Glutamatergic neuron (in vitro differentiated cells): ENCODE data around the gene PODN. TPM values are rescaled to one million over a fixed set of nuclear protein-coding genes. Genes with fewer than 3 reads are reported as not detected.

Experiments
- DNase-seq: peaks from one replicate; pipeline ENCODE4 v3.0.0; 2022
- H3K27ac Mint-ChIP-seq: one replicate; pipeline ENCODE4 v1.8.0; 2020; ENCODE audit warnings: mild to moderate bottlenecking, mixed read lengths, inconsistent platforms; ENCODE audit not compliant: unreplicated experiment
- H3K27me3 Mint-ChIP-seq: one replicate; pipeline ENCODE4 v1.8.0; 2020; ENCODE audit warnings: mild to moderate bottlenecking, moderate library complexity, mixed read lengths, inconsistent platforms; ENCODE audit not compliant: unreplicated experiment
- H3K36me3 Mint-ChIP-seq: one replicate; pipeline ENCODE4 v1.8.0; 2020; ENCODE audit warnings: mild to moderate bottlenecking, mixed read lengths, inconsistent platforms; ENCODE audit not compliant: unreplicated experiment
- H3K4me1 Mint-ChIP-seq: one replicate; pipeline ENCODE4 v1.8.0; 2020; ENCODE audit warnings: mild to moderate bottlenecking, low read depth, mixed read lengths, inconsistent platforms; ENCODE audit not compliant: unreplicated experiment
- H3K4me3 Mint-ChIP-seq: one replicate; pipeline ENCODE4 v1.8.0; 2020; ENCODE audit warnings: mild to moderate bottlenecking, mixed read lengths, inconsistent platforms; ENCODE audit not compliant: unreplicated experiment
- H3K9me3 Mint-ChIP-seq: one replicate; pipeline ENCODE4 v1.8.0; 2020; ENCODE audit warnings: mild to moderate bottlenecking, moderate library complexity, mixed read lengths, inconsistent platforms; ENCODE audit not compliant: unreplicated experiment
- total RNA-seq: library from RNA; stranded (reverse); fragmentation: NEBNext Ultra II Directional; extraction: Animal tissue kit (Norgen Biotek cat#: 25700); gene quantifications from one replicate; pipeline ENCODE4 v1.2.1, GENCODE V29; 2021; ENCODE audit not compliant: unreplicated experiment
- TF ChIP-seq, protein P1 (sequence below): fragments of 200-600 bp; sonication (generic); IDR thresholded peaks from one replicate; pipeline ENCODE4 v1.5.0; 2021; ENCODE audit not compliant: partially characterized antibody, unreplicated experiment

PODN gene
- total RNA-seq, 1 donor from 2014 or later: 3.1 TPM

DNA sequence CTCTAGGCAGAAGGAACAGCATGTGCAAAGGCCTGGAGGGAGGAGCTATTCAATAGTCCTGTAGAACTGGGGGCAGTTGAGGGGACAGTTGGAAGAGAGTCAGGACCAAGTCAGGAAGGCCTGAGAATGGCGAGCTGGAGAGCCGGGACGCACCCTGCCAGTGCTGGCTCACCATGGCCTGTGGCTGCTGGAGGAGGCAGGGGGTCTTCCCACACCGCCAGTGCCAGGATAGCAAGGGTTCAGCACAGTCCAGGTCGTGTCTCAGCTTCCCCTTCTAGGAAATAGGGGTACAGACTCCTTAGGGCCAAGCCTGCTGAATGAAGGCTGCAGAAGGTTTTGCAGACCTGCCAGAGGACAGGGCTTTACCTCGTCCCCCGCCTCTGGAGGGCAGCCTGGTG is 7.3 kb downstream of the PODN start:
- Mint-ChIP-seq H3K9me3 (peaks cover 5% of the 10 kb centered on the region), H3K36me3 (no peaks in the 10 kb centered on the region), H3K4me3 (no peak overlapping the region), H3K27ac (peak overlapping the region; percentile 48), H3K4me1 (peaks cover 7% of the 10 kb centered on the region), H3K27me3 (peaks cover 8% of the 10 kb centered on the region)
- no peak for DNase-seq
- TF ChIP-seq, protein P1, sequence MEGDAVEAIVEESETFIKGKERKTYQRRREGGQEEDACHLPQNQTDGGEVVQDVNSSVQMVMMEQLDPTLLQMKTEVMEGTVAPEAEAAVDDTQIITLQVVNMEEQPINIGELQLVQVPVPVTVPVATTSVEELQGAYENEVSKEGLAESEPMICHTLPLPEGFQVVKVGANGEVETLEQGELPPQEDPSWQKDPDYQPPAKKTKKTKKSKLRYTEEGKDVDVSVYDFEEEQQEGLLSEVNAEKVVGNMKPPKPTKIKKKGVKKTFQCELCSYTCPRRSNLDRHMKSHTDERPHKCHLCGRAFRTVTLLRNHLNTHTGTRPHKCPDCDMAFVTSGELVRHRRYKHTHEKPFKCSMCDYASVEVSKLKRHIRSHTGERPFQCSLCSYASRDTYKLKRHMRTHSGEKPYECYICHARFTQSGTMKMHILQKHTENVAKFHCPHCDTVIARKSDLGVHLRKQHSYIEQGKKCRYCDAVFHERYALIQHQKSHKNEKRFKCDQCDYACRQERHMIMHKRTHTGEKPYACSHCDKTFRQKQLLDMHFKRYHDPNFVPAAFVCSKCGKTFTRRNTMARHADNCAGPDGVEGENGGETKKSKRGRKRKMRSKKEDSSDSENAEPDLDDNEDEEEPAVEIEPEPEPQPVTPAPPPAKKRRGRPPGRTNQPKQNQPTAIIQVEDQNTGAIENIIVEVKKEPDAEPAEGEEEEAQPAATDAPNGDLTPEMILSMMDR: no peak

DNA sequence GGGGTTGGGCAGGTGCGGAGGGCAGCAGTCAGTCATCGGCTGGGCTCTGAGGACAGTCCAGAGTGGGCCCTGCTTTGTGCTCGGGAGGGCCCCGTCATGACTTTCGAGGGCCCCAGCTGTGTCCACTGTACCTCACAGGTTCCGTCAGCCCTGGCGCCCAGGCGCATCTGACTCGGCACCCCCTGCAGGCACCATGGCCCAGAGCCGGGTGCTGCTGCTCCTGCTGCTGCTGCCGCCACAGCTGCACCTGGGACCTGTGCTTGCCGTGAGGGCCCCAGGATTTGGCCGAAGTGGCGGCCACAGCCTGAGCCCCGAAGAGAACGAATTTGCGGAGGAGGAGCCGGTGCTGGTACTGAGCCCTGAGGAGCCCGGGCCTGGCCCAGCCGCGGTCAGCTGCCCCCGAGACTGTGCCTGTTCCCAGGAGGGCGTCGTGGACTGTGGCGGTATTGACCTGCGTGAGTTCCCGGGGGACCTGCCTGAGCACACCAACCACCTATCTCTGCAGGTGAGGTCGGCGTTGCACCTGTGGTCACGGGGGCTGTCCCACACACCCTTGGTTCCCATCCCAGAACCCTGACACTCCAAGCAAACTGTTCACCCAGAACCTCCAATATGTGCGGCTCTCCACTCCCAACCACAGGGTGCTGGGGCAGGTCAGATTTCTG is 7.8 kb downstream of the PODN start:
- no peaks in the 10 kb centered on the region for H3K36me3 Mint-ChIP-seq
- peaks cover 8% of the 10 kb centered on the region for H3K27me3 Mint-ChIP-seq
- H3K4me3 Mint-ChIP-seq: no peak overlapping the region
- peaks cover 6% of the 10 kb centered on the region for H3K9me3 Mint-ChIP-seq
- peaks cover 7% of the 10 kb centered on the region for H3K4me1 Mint-ChIP-seq
- no peak overlapping the region for H3K27ac Mint-ChIP-seq
- DNase-seq: no peak
- TF ChIP-seq, protein P1: no peak

DNA sequence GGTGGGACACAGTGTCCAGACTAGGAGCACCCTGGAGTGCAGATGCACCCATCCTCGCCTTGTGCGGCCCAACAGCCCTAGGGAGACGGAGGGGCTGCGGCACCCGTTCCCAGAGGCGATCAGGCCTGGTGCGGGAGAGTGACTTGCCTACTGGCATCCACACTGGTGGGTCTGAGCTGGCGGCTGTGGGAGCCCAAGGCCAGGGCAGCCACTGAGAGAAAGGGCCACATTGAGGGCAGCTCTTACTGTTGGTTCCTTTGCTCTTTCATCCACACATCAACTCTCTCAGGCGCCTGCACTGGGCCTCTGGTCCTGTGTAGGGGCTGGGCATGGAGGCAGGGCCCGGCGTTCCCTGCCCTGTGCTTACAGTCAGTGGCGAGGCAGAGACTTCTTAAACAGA is 8.6 kb downstream of the PODN start:
- H3K4me1 Mint-ChIP-seq: peaks cover 12% of the 10 kb centered on the region
- H3K4me3 Mint-ChIP-seq: no peak overlapping the region
- TF ChIP-seq, protein P1: no peak
- H3K27me3 Mint-ChIP-seq: peaks cover 10% of the 10 kb centered on the region
- no peaks in the 10 kb centered on the region for H3K36me3 Mint-ChIP-seq
- no peak overlapping the region for H3K27ac Mint-ChIP-seq
- DNase-seq: no peak
- peaks cover 6% of the 10 kb centered on the region for H3K9me3 Mint-ChIP-seq

DNA sequence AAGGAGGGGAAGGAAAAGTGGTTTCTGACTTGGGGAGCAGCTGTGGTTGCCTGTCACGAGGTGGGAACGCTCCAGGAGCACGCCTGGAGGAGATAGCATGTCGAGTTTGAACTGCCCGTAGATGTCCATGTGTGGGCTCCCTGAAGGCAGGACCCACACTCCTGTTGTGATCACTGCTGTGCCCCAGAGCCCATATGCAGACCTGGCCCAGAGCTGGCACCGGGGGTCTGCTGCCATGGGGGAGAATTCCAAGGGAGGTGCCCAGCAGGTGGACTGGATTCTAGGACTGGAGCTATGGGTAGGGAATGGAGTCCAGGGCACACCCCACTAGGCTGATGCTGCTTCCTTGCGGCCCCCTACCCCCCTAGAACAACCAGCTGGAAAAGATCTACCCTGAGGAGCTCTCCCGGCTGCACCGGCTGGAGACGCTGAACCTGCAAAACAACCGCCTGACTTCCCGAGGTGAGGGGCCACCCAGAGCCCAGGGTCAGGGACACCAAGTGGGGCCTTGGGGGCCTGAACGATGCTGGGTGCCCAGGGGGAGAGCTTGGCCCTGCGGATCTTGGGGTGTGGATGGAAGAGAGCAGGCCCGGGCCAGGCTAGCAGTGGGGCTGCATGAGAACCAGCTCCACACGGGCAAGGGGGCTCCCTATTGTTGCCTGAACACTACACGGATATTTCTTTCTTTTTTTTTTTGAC is 9.3 kb downstream of the PODN start:
- DNase-seq: no peak
- Mint-ChIP-seq H3K27ac (no peak overlapping the region), H3K4me3 (no peak overlapping the region), H3K27me3 (peaks cover 8% of the 10 kb centered on the region), H3K36me3 (no peaks in the 10 kb centered on the region), H3K9me3 (peaks cover 6% of the 10 kb centered on the region), H3K4me1 (peaks cover 12% of the 10 kb centered on the region)
- TF ChIP-seq, protein P1: no peak

DNA sequence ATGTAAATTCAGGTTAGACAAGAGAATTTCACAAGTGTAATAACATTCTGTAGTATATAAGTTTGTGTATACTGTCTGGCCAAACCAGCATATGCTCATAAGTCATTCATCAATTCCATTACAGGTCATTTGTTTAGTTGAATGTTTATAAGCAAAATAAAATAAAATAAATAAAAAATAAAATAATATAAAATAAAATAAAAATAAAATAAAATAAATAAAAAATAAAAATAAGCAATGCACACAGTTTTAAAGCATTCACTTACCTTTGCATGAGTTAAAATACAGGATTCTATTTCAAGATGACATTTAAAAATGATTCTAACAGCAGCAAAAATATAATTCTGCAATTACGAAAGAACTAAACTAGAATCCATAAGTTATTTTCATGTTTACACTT is 9.9 kb downstream of the PODN start:
- no peaks in the 10 kb centered on the region for H3K36me3 Mint-ChIP-seq
- DNase-seq: no peak
- H3K27ac Mint-ChIP-seq: no peak overlapping the region
- peaks cover 6% of the 10 kb centered on the region for H3K9me3 Mint-ChIP-seq
- TF ChIP-seq, protein P1: no peak
- H3K4me1 Mint-ChIP-seq: peaks cover 12% of the 10 kb centered on the region
- peaks cover 8% of the 10 kb centered on the region for H3K27me3 Mint-ChIP-seq
- H3K4me3 Mint-ChIP-seq: no peak overlapping the region
